ENCODE measurements around the gene WTAP. TPM values are rescaled to one million over a fixed set of nuclear protein-coding genes. Genes with fewer than 3 reads are reported as not detected.

Gene WTAP
- total RNA-seq, 4 donors from 2014 or later: 83.6 to 132 (median 119) TPM

Small RNA genes lying within 50 kb of the gene (small RNA-seq; reads per million reads assigned to genes)
- gene RNU4ATAC18P (not detected), gene SNORA20 (164 reads per million, percentile 97 among the genes with 10 or more reads in this experiment), gene SNORA29 (not detected)

Other genes starting within 250 kb of the WTAP start
- gene SOD2, start 34.3 kb upstream of the WTAP start, total RNA-seq: 100 to 1,000 TPM; 132 to 601 (median 296) TPM
- gene ACAT2, start 34.5 kb downstream of the WTAP start, total RNA-seq: 10 to 100 TPM in 1 of 4 donors, 1 to 10 TPM in 3; 5.6 to 10.4 (median 7.0) TPM
- gene TCP1, start 62.1 kb downstream of the WTAP start, total RNA-seq: 100 to 1,000 TPM in 3 of 4 donors, 10 to 100 TPM in 1; 93.4 to 139 (median 124) TPM
- 10 to 100 TPM; 48.3 to 85.7 (median 54.2) TPM for gene MRPL18, start 63.0 kb downstream of the WTAP start, total RNA-seq
- 1 to 10 TPM in 1 of 4 donors, not detected in 3; 2.0 TPM for gene PNLDC1, start 72.8 kb downstream of the WTAP start, total RNA-seq
- not detected for gene MAS1, start 163.5 kb downstream of the WTAP start, total RNA-seq
- 100 to 1,000 TPM in 2 of 4 donors, 10 to 100 TPM in 2; 82.1 to 104 (median 94.2) TPM for gene IGF2R, start 241.6 kb downstream of the WTAP start, total RNA-seq

All from thyroid gland (tissue), 4 donors.